Kidney (tissue), 14 donors: ENCODE data around the gene AFTPH. TPM values are rescaled to one million over a fixed set of nuclear protein-coding genes. Genes with fewer than 3 reads are reported as not detected.
A peak's percentile ranks its signal among the peaks of the same experiment; 100 is the strongest.

ENCODE experiments used
- DNase-seq, 5 donors: peaks; one replicate each; pipeline ENCODE4 v3.0.0-alpha.2; 2013 to 2020
- FAIRE-seq: peaks from 2 replicates; lab custom pipeline; 2012; peaks lifted over from hg19 to GRCh38; lab: Jason Lieb, UNC
- H3K27ac ChIP-seq, 2 donors: one replicate each; pipeline ENCODE4 v1.7.0; 2013; ENCODE audit warnings: low read depth in 2 of 2, low read length in 2 of 2, inconsistent platforms in 1 of 2
- H3K27me3 ChIP-seq: one replicate; pipeline ENCODE4 v1.7.1; 2013; ENCODE audit warnings: low read length, inconsistent platforms; ENCODE audit not compliant: control insufficient read depth, insufficient read depth
- H3K36me3 ChIP-seq, 3 donors: one replicate each; pipeline versions ENCODE4 v1.7.0 to v1.7.1; 2013; ENCODE audit warnings: low read length in 3 of 3, control low read depth in 1 of 3, inconsistent platforms in 1 of 3; ENCODE audit not compliant: insufficient read depth in 3 of 3, control insufficient read depth in 2 of 3
- H3K4me1 ChIP-seq, 3 donors: one replicate each; pipeline versions ENCODE4 v1.7.0 to v1.7.1; 2013; ENCODE audit warnings: low read length in 3 of 3, inconsistent platforms in 1 of 3, low read depth in 1 of 3; ENCODE audit not compliant: control insufficient read depth in 2 of 3, insufficient read depth in 2 of 3
- H3K4me3 ChIP-seq, 3 donors: one replicate each; pipeline versions ENCODE4 v1.7.0 to v1.8.1; 2013; ENCODE audit warnings: low read length in 3 of 3, control low read depth in 1 of 3, inconsistent platforms in 1 of 3
- H3K9ac ChIP-seq, 3 donors: one replicate each; pipeline versions ENCODE4 v1.7.0 to v1.7.1; 2013; ENCODE audit warnings: low read length in 3 of 3, control low read depth in 1 of 3, inconsistent platforms in 1 of 3
- H3K9me3 ChIP-seq, 3 donors: one replicate each; pipeline versions ENCODE4 v1.7.0 to v1.7.1; 2013; ENCODE audit warnings: low read length in 3 of 3, control low read depth in 1 of 3, inconsistent platforms in 1 of 3; ENCODE audit not compliant: control insufficient read depth in 2 of 3, insufficient read depth in 1 of 3
- CTCF ChIP-seq: IDR thresholded peaks from 3 replicates; pipeline ENCODE4 v1.5.1; 2012; ENCODE audit warnings: mild to moderate bottlenecking, moderate library complexity, borderline replicate concordance; ENCODE audit not compliant: insufficient read depth; ENCODE audit errors: extremely low read depth
- intact Hi-C: fragments of 100-400 bp; cut with DNase I; formaldehyde crosslinking; loops from one replicate; pipeline ENCODE4 v1.11.1; 2022
- polyA plus RNA-seq: library from polyadenylated mRNA; stranded (reverse); fragments of 350-450 nt; fragmentation: Illumina TruSeq; extraction: RNeasy Lipid Tissue Mini Kit (QIAGEN cat#74804); gene quantifications from one replicate; pipeline ENCODE4 v1.2.3, GENCODE V29; 2014; ENCODE audit warnings: low read depth, low replicate concordance; ENCODE audit not compliant: insufficient read depth
- total RNA-seq: library from RNA; stranded (reverse); fragmentation: NEBNext Ultra II Directional; extraction: Animal tissue kit (Norgen Biotek cat#: 25700); gene quantifications from one replicate; pipeline ENCODE4 v1.2.1, GENCODE V29; 2021
- donor health status: control.
- donor health status: control.
- donor health status: control.
- donor health status: control.
- donor health status: control.
- donor health status: DM: yes; HTN: yes; CAD: no.
- donor health status: Normal renal cell carcinoma (clear cell type).

Gene AFTPH
- total and polyA plus RNA-seq, 2 donors from 2014 or later = 41.2 to 44.6 TPM

GRCh38 chr2:64485961-64486360 is 38.2 kb upstream of the AFTPH start:
- H3K4me1 ChIP-seq = no peaks in the 10 kb centered on the region
- TF ChIP-seq CTCF = no peak
- no peak for FAIRE-seq
- peak in 1 of 5 donors; percentile 15 for DNase-seq
- H3K4me3 ChIP-seq = no peak overlapping the region
- H3K9ac ChIP-seq = no peak overlapping the region
- no peaks in the 10 kb centered on the region for H3K27me3 ChIP-seq
- intact Hi-C loops = loop anchor here (5.0 kb wide), 1 partner anchor 154 kb away; no protein-coding TSS in a partner anchor
- no peaks in the 10 kb centered on the region for H3K9me3 ChIP-seq
- H3K27ac ChIP-seq = no peak overlapping the region
- no peaks in the 10 kb centered on the region for H3K36me3 ChIP-seq

- Histone ChIP-seq H3K9ac (no peak overlapping the region), H3K36me3 (no peaks in the 10 kb centered on the region), H3K27me3 (no peaks in the 10 kb centered on the region), H3K4me3 (no peak overlapping the region), H3K4me1 (no peaks in the 10 kb centered on the region), H3K27ac (no peak overlapping the region), H3K9me3 (no peaks in the 10 kb centered on the region)
- no peak for TF ChIP-seq CTCF
- no peak for DNase-seq
- no peak for FAIRE-seq
- intact Hi-C loops = loop anchor here (5.0 kb wide), 1 partner anchor 155 kb away; no protein-coding TSS in a partner anchor
Measured at GRCh38 chr2:64487256-64488049, 36.7 kb upstream of the AFTPH start.

GRCh38 chr2:64488050-64488974 is 35.8 kb upstream of the AFTPH start:
- TF ChIP-seq CTCF = peak; percentile 96
- FAIRE-seq (no peak), DNase-seq (peak in 4 of 5 donors; percentile 78 to 83 (median 80))
- H3K9ac ChIP-seq = peak overlapping the region in 1 of 3 donors; percentile 52
- no peaks in the 10 kb centered on the region for H3K9me3 ChIP-seq
- H3K27me3 ChIP-seq = no peaks in the 10 kb centered on the region
- no peaks in the 10 kb centered on the region for H3K36me3 ChIP-seq
- H3K4me3 ChIP-seq = no peak overlapping the region
- intact Hi-C loops = loop anchor here (5.0 kb wide), 1 partner anchor 156 kb away; no protein-coding TSS in a partner anchor
- no peaks in the 10 kb centered on the region for H3K4me1 ChIP-seq
- no peak overlapping the region for H3K27ac ChIP-seq
